NK-92 (cell line): Measurements from ENCODE around the gene SEC23B.
"Not testable (repeated sequence)": the region's sequence is repeated elsewhere in the genome, so short reads cannot be mapped to it uniquely, and the experiment has no call there.

Experiments
- DNase-seq: peaks from one replicate; lab custom pipeline; 2025; ENCODE audit not compliant: unreplicated experiment; lab: John Stamatoyannopoulos, UW

Gene SEC23B

DNA sequence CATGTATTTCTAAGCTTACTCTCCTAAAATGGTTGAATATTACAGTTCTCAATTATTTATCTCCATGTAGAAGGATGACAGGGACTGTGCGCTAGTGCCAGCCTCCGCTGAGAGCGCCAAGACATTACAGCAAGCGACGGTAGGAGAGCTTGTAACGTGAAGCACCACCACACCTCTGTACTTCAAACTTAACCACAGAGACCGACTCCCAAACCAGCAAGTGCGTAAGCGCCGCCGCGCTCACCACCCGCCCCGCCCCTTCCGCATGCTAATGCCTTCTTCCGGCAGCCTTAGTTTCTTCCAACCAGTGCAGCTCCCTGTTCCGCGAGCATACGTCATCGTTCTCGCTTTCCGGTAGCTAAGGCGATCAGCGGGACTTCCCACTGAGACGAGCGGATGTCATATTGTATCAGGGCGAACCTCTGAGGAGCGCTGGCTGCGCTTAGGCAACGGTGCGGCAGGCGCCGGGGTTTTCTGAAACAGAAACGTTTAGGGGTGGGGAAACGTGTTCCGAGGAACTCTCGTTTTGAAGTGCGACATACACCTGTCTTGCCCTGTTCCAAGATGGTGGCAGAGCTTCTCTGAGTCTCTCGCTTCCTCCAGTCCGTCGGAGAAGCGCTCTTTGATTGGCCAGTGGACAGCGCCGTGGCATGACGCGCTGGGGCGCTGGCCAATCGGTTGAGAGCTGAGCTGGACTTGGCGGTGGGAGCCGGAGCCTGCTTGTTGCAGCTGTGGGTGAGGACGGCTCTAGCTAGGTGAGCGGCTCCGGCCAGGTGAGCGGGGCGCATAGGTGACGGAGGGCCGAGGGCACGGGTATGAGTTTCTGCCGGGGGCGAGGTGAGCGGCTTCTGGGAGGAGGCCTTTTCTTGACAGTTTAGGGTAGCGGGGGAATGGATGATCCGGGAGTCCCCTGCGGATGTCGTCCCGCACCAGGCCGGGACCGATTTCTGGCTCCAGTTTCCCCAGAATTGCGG is at the start of gene SEC23B:
Gene SEC23B (plus strand): TSS at position 723 of the 974 bp plus-strand sequence. CDS start 2,896 bp downstream, outside the sequence.
- peak; percentile 94 for DNase-seq

DNA sequence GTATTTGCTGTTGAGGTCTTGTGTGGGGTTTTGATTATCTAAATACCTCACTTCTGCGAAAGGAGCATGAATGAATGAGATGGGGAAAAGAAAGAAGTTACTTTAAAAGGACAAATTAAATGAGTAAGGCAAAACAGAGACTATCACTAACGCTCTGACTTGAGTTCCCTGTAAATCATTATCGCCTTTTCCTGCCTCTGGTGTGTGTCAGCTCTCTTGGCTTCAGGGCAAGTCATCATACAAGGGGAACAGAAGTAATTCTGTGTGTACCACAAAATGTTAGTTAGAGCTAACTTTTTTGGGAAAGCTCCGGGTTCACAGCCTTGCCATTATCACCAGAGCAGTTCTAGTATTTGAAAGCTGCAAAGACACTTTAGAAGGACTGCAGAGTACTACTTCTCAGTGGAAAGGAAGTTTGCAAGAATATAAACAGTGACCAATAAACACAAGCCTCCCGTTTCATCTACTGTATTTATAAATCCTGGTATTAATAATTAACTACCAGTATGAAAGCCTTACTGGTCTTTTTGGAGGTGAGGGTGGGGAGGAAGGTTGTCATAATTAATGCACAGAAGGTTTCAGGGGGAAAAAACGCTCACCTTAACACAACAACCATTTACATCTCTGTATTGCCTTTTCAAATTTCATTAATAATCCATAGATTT is 42.1 kb upstream of the SEC23B start:
- DNase-seq = no peak

DNA sequence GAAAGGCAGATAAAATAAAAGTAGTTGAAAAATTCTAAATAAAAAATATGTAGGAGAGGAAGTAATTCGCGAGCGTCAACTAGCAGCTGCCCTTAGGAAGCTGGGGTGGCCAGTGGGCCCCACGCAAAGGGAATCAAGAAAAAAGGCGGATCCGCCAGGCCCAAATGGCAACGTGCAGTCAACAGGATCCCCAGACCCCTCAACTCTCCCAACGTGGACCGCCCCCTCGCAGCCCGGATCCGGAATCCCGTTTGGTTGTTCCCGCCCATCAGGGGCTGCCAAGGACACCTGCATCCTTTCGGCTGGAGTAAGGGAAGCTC is 41.2 kb upstream of the SEC23B start:
- DNase-seq = no peak

GRCh38 chr20:18466894-18467730 is 40.6 kb upstream of the SEC23B start, which contains the start of the genes DZANK1 and POLR3F:
TSS of gene DZANK1 (minus strand) at chr20:18467030. CDS start at chr20:18465358, 1,672 bp downstream.
TSS of gene POLR3F (plus strand) at chr20:18467390. CDS start at chr20:18467507, 117 bp downstream.
- peak; percentile 32 for DNase-seq

GRCh38 chr20:18477218-18477617 is 30.5 kb upstream of the SEC23B start:
- DNase-seq = no peak

DNA sequence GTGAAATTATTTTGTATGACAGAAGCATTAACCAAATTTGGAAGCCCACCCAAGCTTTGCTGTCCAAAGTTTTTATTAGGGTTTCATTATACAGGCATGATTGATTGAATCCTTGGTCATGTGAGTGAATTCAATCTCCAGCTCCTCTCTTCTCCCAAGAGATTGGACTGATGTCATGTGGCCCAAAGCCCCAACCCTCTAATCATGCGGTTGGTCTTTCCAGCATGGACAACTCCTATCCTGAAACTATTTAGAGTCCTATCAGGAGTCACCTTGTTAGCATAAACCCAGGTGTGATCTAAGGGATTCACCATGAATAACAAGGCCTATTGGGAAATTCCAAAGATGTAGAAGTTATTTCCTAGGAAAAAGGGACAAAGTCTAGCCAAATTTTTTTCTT is 29.9 kb upstream of the SEC23B start:
- DNase-seq = no peak

DNA sequence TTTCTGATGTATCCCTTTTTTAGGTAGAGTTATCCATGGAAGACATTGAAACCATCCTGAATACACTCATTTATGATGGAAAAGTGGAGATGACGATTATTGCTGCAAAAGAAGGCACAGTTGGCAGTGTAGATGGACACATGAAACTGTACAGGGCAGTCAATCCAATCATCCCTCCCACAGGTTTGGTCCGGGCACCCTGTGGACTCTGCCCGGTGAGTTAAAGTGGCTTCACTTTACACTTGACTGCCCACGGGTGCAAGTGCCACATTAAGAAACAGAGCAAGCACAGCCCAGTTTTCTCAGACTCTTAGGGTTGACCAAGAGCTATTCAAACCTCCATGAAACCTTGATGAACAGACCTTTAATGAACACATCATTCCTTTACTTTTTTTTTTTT is 26.1 kb upstream of the SEC23B start:
- DNase-seq = no peak

- DNase-seq = no peak
These were observed 19.4 kb upstream of the SEC23B start for GRCh38 chr20:18488301-18488700.

DNA sequence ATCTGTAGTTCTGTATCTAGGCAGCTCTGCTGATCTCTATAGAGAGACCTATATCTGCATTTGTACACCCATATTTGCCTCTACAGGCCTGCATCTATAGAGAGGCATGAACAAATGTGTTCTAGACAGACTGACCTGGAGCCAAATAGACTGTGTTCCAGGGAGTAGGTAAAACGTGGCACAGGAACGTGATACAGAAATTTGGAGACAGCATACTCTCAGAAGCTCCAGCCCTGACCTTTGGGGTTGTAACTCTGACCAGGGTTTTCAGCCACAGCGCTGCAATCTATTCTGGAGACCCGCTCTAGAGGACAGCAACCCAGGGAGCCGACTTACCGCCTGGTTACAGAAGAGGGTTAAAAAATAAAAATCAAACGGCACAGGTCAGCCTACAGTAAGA is 11.7 kb upstream of the SEC23B start:
- DNase-seq = no peak

DNA sequence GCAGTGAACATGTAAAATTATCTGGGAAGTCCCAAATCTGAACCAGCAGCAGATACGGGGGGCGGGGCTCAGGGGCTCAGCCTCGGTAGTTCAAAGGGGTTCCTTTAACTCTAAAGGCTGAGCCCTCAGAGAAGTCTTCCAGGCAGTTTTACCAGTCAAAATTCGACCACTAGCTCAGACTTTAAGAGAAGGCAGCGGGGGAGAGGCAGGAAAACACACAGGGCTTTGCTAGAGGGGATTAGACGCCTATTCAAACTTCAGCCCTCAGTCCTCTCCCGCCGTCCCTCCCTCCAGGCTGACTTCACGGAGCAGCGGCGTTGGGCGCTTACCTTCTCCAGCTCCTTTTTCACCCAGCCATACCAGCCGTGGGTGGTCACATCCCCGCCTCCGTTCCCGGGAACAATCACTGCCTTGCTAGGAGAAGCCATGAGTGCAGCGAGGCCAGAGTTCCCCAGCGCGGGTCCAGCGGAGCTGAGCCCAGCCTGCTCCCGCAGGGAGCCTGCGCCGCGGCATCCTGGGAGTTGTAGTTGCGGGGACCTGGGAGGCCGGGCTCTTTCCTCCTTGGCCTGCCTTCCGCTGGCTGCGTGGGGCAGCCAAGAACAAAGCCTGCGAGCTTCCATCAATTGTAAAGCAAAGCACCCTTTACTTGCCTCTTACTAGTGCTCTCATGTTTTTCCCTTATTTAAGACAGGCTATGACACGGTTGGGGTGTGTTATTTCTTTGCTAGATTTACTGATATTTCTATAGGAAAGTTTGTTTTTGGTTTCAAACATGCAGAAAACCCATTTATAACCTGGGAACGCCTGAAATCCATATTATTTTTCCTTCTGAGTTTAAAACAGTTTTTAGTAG is 10.8 kb upstream of the SEC23B start, which contains the start of gene RBBP9:
Gene RBBP9 (minus strand): TSS at position 486 of the 853 bp plus-strand sequence. CDS start 58 bp downstream, at position 428.
- DNase-seq = no peak

- no peak for DNase-seq
These were observed 10.1 kb upstream of the SEC23B start for GRCh38 chr20:18497603-18498002.

DNA sequence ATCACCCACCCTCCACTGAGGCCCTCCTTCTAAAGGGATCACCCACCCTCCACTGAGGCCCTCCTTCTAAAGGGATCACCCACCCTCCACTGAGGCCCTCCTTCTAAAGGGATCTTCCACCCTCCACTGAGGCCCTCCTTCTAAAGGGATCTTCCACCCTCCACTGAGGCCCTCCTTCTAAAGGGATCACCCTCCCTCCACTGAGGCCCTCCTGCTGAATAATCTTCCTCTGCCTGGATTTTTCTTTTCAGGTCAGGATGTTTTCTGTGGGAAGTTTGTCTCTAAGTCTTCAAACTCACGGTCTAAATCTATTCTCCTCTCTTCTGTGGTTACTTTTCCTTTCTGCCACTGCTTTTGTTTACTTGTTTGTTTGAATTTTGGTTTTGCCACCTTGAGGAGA is 6.1 kb upstream of the SEC23B start:
- not testable (repeated sequence) for DNase-seq

DNA sequence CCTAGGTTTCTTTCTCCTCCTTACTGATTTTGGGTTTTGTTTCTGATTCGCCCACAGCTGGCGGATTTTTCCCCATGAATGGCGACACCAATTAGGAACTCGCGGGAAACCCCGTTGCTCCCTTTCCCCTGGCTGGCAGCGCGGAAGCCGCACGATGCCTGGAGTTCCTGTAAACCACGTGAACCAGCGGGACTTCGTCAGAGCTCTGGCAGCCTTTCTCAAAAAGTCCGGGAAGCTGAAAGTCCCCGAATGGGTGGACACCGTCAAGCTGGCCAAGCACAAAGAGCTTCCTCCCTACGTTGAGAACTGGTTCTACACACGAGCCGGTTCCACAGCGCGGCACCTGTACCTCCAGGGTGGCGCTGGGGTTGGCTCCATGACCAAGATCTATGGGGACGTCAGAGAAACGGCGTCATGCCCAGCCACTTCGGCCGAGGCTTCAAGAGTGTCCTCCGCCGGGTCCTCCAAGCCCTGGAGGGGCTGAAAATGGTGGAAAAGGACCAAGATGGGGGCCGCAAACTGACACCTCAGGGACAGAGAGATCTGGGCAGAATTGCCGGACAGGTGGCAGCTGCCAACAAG is 3.2 kb upstream of the SEC23B start:
- no peak for DNase-seq

DNA sequence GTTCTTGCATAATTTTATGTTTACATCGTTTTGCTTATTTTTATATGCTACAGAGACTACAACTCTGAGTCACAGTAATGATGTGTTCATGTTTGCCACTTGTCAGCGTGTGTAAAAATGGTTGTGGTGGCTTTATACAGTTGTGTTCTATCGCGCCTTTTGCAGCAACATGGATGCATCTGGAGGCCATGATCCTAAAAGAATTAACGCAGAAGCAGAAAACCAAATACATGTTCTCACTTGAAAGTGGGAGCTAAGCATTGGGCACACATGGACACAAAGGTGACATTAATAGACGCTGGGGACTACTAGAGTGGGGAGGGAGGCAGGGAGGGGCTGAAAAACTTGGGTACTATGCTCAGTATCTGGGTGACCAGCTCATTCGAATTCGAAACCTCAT is 996 bp upstream of the SEC23B start:
- DNase-seq = no peak

- no peak for DNase-seq
These were observed 3.8 kb downstream of the SEC23B start for GRCh38 chr20:18511571-18511970.

GRCh38 chr20:18513208-18513607 is 5.5 kb downstream of the SEC23B start:
- DNase-seq = no peak

DNA sequence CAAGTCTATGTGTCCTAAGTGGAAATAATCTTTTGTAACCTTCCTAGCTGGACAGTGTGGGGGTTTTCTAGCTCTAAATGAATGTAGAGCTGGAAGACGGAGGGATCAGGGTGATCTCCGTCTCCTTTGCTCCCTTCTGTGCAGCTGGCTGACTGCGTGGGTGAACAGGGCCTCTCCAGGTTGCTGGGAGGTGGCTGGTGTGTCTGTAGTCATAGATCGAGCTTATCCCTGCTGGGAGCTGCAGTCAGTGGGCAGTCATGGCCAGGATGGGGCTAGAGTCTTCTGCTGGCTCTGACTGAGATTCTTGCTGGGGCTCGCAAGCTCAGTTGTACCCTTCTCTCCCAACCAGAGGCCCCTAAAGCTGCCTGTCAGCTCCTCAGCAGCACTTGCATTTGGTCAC is 6.4 kb downstream of the SEC23B start:
- DNase-seq = no peak

GRCh38 chr20:18515973-18516372 is 8.2 kb downstream of the SEC23B start:
- no peak for DNase-seq

GRCh38 chr20:18522066-18522465 is 14.3 kb downstream of the SEC23B start:
- DNase-seq = not testable (repeated sequence)

- no peak for DNase-seq
These were observed 15.3 kb downstream of the SEC23B start for GRCh38 chr20:18523066-18523465.
